Spleen (tissue), 11 donors: ENCODE data around the gene BMF. TPM values are rescaled to one million over a fixed set of nuclear protein-coding genes. Genes with fewer than 3 reads are reported as not detected.
A peak's percentile ranks its signal among the peaks of the same experiment; 100 is the strongest.

Source experiments
- DNase-seq: peaks from one replicate; pipeline ENCODE4 v3.0.0-alpha.2; 2020
- H3K27ac ChIP-seq, 8 donors: fragments of 200-600 bp; sonication (generic) in 7 of 8; 1 replicate in 4 of 8; 2 replicates in 4 of 8; pipeline versions ENCODE4 v1.5.0 to v1.8.0; 2016 to 2021; ENCODE audit warnings: inconsistent platforms in 4 of 8, mild to moderate bottlenecking in 4 of 8, moderate library complexity in 1 of 8
- H3K27me3 ChIP-seq, 7 donors: fragments of 200-600 bp; sonication (generic) in 6 of 7; replicated peaks in 1 of 7; 1 replicate in 4 of 7; 2 replicates in 3 of 7; pipeline versions ENCODE4 v1.5.0 to v1.8.0; 2016 to 2021; ENCODE audit warnings: inconsistent platforms in 3 of 7, mild to moderate bottlenecking in 1 of 7
- H3K36me3 ChIP-seq, 6 donors: fragments of 200-600 bp; sonication (generic) in 5 of 6; 1 replicate in 4 of 6; 2 replicates in 2 of 6; pipeline versions ENCODE4 v1.5.0 to v1.8.0; 2016 to 2021; ENCODE audit warnings: inconsistent platforms in 2 of 6
- H3K4me1 ChIP-seq, 6 donors: fragments of 200-600 bp; sonication (generic) in 5 of 6; 1 replicate in 3 of 6; 2 replicates in 3 of 6; pipeline versions ENCODE4 v1.5.0 to v1.8.0; 2016 to 2021; ENCODE audit warnings: inconsistent platforms in 3 of 6
- H3K4me3 ChIP-seq, 8 donors: fragments of 200-600 bp; sonication (generic) in 7 of 8; 1 replicate in 4 of 8; 2 replicates in 4 of 8; pipeline versions ENCODE4 v1.5.0 to v1.8.0; 2016 to 2021; ENCODE audit warnings: inconsistent platforms in 4 of 8, mild to moderate bottlenecking in 4 of 8, moderate library complexity in 2 of 8
- H3K9me3 ChIP-seq, 8 donors: fragments of 200-600 bp; sonication (generic) in 7 of 8; 1 replicate in 4 of 8; 2 replicates in 4 of 8; pipeline versions ENCODE4 v1.5.0 to v1.8.0; 2016 to 2021; ENCODE audit warnings: inconsistent platforms in 4 of 8
- CTCF ChIP-seq, 11 experiments: fragments of 200-600 bp in 7 of 11; fragments of 450-650 bp in 4 of 11; sonication (generic) in 4 of 11; IDR thresholded peaks in 8 of 11; conservative IDR thresholded peaks in 3 of 11; 1 replicate in 7 of 11; 2 replicates in 4 of 11; pipeline versions ENCODE4 v1.4.0 to v1.8.0; 2016 to 2021; ENCODE audit warnings: antibody characterized with exemption in 11 of 11, inconsistent platforms in 4 of 11, mild to moderate bottlenecking in 1 of 11
- POLR2A ChIP-seq, 3 donors: fragments of 450-650 bp; IDR thresholded peaks; one replicate each; pipeline ENCODE4 v1.5.1; 2017; ENCODE audit warnings: antibody characterized with exemption in 3 of 3, mild to moderate bottlenecking in 1 of 3
- POLR2AphosphoS5 ChIP-seq, 3 donors: sonication (generic); formaldehyde crosslinking; IDR thresholded peaks; one replicate each; pipeline ENCODE4 v1.5.1; 2017; ENCODE audit warnings: antibody characterized with exemption in 3 of 3
- WGBS, 5 donors: extraction: QIAGEN DNeasy Blood & Tissue Kit in 3 of 5; methylation state at CpG; one replicate each; pipeline versions ENCODE4 v1.1.5 to v1.1.7; 2013 to 2018; 5-methylcytosine and 5-hydroxymethylcytosine counted together
- intact Hi-C: fragments of 100-400 bp; cut with DNase I; formaldehyde crosslinking; loops from one replicate; pipeline ENCODE4 v1.15.0; 2023; ENCODE audit warnings: low total_unique reads
- polyA plus RNA-seq, 3 donors: library from polyadenylated mRNA; stranded (reverse); fragments of 200-250 nt; gene quantifications; one replicate each; pipeline ENCODE4 v1.2.1, GENCODE V29; 2013
- total RNA-seq, 7 donors: library from RNA; depleted of rRNA in 3 of 7; stranded (reverse); fragments of >200 nt in 3 of 7; fragmentation: NEBNext Ultra II Directional in 4 of 7; extraction: Animal tissue kit (Norgen Biotek cat#: 25700) in 4 of 7; gene quantifications; one replicate each; pipeline versions ENCODE4 v1.1.0 to v1.2.1, GENCODE V29; 2016 to 2021
- donor health status: healthy with polysubstance abuse.
- donor health status: DM: no; HTN: no; CAD: no; lungs with moderate emphysema.
- donor health status: DM: no; HTN: no; CAD: no.
- donor health status: Bipolar disorder and iron deficiency.
- donor health status: healthy.
- donor health status: DM: no; HTN: no; CAD: no.
- donor health status: DM: yes; HTN: yes; CAD: no.

Gene BMF
- total and polyA plus RNA-seq, 10 donors: 16.9 to 77.9 (median 33.3) TPM

GRCh38 chr15:40097968-40098476, 10.7 kb downstream of the BMF start:
- peak overlapping the region; percentile 65 to 91 (median 86) for H3K27ac ChIP-seq
- WGBS, 5 donors: 12 to 30% (median 21%) methylated on average over 9 to 10 of the region's 10 CpGs
- DNase-seq: peak; percentile 80
- peaks cover 62 to 100% (median 99%) of the 10 kb centered on the region in 6 donors for H3K4me1 ChIP-seq
- TF ChIP-seq POLR2A (IDR thresholded peaks at IDR 0.05): no peak
- TF ChIP-seq CTCF (IDR thresholded peaks at IDR 0.05 in 8 of 11, conservative IDR thresholded peaks at IDR 0.05 in 3 of 11): no peak
- peak in 1 of 3 donors; percentile 17 for TF ChIP-seq POLR2AphosphoS5 (IDR thresholded peaks at IDR 0.05)
- H3K36me3 ChIP-seq: peaks cover 0 to 44% (median 0%) of the 10 kb centered on the region in 6 donors
- intact Hi-C loops: no loop called here
- H3K9me3 ChIP-seq: no peaks in the 10 kb centered on the region
- H3K27me3 ChIP-seq: no peaks in the 10 kb centered on the region
- H3K4me3 ChIP-seq: peak overlapping the region in 1 of 8 donors; percentile 27

- H3K36me3 ChIP-seq: peaks cover 0 to 37% (median 0%) of the 10 kb centered on the region in 6 donors
These were observed 11.3 kb downstream of the BMF start for GRCh38 chr15:40097096-40097967.

GRCh38 chr15:40096094-40096891, 12.4 kb downstream of the BMF start:
- Histone ChIP-seq H3K27me3 (no peaks in the 10 kb centered on the region), H3K9me3 (no peaks in the 10 kb centered on the region), H3K4me3 (no peak overlapping the region), H3K36me3 (peaks cover 0 to 44% (median 2%) of the 10 kb centered on the region in 6 donors), H3K27ac (peak overlapping the region in 7 of 8 donors; percentile 26 to 91 (median 85)), H3K4me1 (peaks cover 60 to 100% (median 97%) of the 10 kb centered on the region in 6 donors)
- DNase-seq: peak; percentile 11
- intact Hi-C loops: no loop called here
- 58 to 85% (median 73%) methylated on average over 8 of the region's 8 CpGs for WGBS, 5 donors
- TF ChIP-seq POLR2A (IDR thresholded peaks at IDR 0.05) (no peak), CTCF (IDR thresholded peaks at IDR 0.05 in 8 of 11, conservative IDR thresholded peaks at IDR 0.05 in 3 of 11) (no peak)

More at GRCh38 chr15:40097096-40097967, 11.3 kb downstream of the BMF start:
- no peaks in the 10 kb centered on the region for H3K9me3 ChIP-seq
- TF ChIP-seq POLR2AphosphoS5 (IDR thresholded peaks at IDR 0.05) (peak in 1 of 3 donors; percentile 9), CTCF (IDR thresholded peaks at IDR 0.05 in 8 of 11, conservative IDR thresholded peaks at IDR 0.05 in 3 of 11) (no peak)
- H3K4me3 ChIP-seq: no peak overlapping the region
- no peaks in the 10 kb centered on the region for H3K27me3 ChIP-seq
- peak overlapping the region; percentile 65 to 91 (median 86) for H3K27ac ChIP-seq
- WGBS, 5 donors: 76 to 94% (median 78%) methylated on average over 10 of the region's 10 CpGs
- no peak for DNase-seq
- peaks cover 62 to 100% (median 99%) of the 10 kb centered on the region in 6 donors for H3K4me1 ChIP-seq
- intact Hi-C loops: no loop called here
